GM18520 (cell line): Measurements from ENCODE around the gene C3orf20.
"Not testable (repeated sequence)": the region's sequence is repeated elsewhere in the genome, so short reads cannot be mapped to it uniquely, and the experiment has no call there.

ENCODE experiments used
- ATAC-seq: cut with Tn5 transposase; IDR thresholded peaks from one replicate; pipeline ENCODE4 v1.9.1; 2021; ENCODE audit not compliant: unreplicated experiment

The C3orf20 gene

GRCh38 chr3:14649466-14649865, 25.5 kb upstream of the C3orf20 start:
- no peak for ATAC-seq

- ATAC-seq: no peak
Measured at GRCh38 chr3:14650193-14650592, 24.7 kb upstream of the C3orf20 start.

DNA sequence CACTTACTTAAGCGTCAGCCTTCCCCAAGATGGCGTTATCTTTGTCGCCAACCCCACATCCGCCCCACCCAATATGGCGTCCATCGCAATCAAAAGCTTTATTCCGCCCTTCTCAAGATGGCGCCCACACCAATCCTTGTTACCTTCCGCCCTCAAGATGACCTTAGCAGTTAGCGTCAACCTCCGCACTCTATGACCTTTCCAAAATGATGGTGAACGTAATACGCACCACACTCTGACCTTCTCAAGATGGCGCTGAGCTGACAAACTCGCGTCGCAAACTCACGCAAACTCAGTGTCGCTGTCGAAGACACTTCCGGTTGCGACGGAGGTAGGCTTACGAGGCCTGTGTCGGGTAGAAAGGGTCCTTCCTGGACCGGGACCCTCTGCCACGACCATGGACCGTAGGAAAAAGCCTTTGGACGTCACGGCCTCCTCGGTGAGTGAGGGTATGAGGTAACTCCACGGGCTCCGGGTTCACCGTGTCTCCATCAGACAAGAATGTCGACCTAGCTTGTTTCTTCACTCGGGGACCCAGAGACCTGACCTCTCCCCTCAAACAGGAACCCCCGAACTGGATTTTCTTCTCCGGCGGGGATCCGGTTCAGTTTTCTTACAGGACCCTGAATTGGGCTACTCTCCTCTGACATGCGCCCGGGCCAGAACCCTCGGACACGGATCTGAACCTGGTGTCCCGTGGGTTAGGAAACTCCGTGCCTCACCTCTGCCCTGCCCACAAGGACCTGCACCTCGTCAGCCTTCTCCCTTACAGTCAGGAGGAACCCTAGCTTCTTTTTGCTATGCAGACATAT, 23.3 kb upstream of the C3orf20 start, which contains the start of gene CCDC174:
Gene CCDC174 (plus strand): TSS at position 323 of the 812 bp plus-strand sequence. CDS start 75 bp downstream, at position 398.
- peak; percentile 99 for ATAC-seq

GRCh38 chr3:14652360-14652907, 22.5 kb upstream of the C3orf20 start:
- not testable (repeated sequence) for ATAC-seq

- ATAC-seq: no peak
Measured at GRCh38 chr3:14657579-14657978, 17.4 kb upstream of the C3orf20 start.

DNA sequence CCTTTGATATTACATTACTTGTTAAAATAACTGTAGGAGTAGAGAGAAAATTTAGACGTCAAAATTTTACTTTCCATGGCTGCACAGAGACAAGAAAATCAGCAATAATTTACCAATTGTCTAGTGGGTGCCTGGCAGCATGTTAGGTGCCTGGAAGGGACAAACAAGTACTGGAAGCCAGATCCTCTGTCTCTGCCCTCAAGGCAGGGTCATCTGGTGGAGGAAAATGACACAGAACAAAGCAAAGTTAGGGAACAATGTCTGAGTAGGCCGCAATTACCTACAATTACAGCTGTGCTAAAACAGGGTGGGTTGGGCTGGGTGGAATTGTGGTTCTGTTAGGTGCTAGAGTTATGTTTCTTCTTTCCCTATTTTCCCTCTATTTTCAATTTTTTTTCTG, 16.0 kb upstream of the C3orf20 start:
- no peak for ATAC-seq

GRCh38 chr3:14660942-14661341, 14.0 kb upstream of the C3orf20 start:
- ATAC-seq: no peak

DNA sequence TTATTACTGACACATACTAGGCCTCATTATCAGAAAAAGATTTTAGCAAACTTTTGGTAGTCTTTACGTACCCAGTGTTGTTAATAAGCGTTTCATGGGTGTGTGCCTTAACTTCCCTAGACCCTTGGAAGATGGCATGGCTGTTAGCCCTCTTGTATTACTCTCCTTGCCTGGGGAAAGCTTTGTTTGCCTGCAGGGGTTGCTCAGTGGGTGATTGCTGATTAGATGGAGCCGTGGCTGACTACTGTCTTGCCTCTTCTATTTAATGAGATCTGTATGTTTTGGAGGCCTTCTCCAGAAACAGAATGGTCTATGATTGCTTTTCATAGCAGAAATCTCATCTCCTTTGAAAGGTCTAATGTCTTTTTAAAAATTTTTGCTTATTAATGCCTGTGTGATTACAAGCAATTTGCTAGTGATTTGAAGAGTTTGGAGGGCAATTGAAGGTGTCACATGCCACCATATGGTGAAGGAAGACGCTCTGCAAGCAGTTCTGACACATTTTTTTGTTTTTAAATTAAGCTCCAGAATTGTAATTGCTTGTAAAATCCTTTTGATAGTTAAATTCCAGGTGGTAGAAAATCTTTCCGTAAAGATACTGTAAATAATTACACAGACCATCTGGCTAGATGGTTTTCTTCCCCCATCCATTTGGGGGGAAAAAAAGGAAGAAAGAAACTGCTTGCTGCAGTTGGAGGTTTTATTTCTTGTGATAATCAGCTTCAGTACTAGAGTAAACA, 11.4 kb upstream of the C3orf20 start:
- ATAC-seq: no peak

GRCh38 chr3:14664170-14664569, 10.8 kb upstream of the C3orf20 start:
- ATAC-seq: no peak

- no peak for ATAC-seq
Measured at GRCh38 chr3:14672588-14672987, 2.4 kb upstream of the C3orf20 start.

DNA sequence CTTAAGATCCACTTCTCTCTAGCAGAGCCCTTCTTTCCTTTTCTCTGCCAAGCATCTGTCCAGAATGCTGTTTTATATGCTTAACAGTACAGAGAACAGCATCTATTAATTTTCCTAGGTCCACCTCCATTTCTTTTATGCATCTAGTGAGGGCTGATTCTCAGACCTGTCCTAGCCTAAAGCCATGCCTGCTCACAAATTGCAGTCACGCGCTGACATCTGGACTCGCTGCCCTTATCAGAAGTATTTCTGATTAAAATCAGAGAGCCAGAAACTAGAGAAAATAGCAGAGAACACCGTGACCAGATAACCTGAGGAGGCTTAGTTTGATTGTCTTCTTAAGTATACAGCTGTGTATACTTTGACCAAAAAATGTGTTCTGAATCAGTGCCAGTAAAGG, 1.9 kb downstream of the C3orf20 start:
- ATAC-seq: no peak

GRCh38 chr3:14678015-14678503, 3.1 kb downstream of the C3orf20 start:
- ATAC-seq: no peak

- ATAC-seq: no peak
Measured at GRCh38 chr3:14680115-14680514, 5.2 kb downstream of the C3orf20 start.

DNA sequence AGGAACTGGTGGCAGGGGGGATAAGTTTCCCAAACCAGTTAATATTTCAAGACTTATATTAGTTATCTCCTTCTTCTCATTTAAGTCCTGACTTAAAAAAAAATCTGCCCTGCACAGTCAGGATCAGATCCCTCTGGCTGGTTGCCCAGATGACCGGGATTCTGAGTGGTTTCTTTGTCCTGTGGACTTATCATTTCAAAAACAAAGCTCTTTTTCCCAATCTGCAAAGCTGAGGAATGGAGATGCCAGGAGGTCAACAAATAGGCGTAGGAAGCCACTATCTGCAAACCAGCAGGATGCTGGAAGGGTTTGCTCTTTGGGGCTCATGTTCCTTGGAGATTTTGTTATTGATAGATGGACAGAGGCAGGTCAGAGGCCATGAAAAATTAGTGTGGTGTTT, 5.8 kb downstream of the C3orf20 start:
- no peak for ATAC-seq

DNA sequence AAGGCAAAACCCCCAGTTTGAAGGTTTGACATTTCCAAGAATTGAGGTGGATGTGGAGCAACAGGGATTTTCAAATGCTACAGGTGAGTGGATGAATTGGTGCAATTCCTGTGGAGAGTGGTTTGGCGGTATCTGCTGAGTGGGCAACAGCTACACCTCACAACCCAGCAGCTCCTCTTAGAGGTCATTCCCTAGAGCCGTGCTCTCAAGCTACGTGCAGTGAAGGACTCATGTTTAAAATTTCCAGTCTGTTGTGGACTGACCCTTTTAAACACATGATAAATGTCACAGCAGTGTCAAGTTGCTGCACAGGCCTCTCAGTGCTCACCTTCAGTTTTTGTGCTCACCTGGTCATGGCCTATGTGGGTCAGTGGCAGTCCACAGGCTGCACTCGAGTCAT, 9.5 kb downstream of the C3orf20 start:
- ATAC-seq: no peak

- no peak for ATAC-seq
Measured at GRCh38 chr3:14685179-14685578, 10.2 kb downstream of the C3orf20 start.

GRCh38 chr3:14687360-14687759, 12.4 kb downstream of the C3orf20 start:
- ATAC-seq: no peak

GRCh38 chr3:14688525-14688924, 13.6 kb downstream of the C3orf20 start:
- peak; percentile 24 for ATAC-seq

DNA sequence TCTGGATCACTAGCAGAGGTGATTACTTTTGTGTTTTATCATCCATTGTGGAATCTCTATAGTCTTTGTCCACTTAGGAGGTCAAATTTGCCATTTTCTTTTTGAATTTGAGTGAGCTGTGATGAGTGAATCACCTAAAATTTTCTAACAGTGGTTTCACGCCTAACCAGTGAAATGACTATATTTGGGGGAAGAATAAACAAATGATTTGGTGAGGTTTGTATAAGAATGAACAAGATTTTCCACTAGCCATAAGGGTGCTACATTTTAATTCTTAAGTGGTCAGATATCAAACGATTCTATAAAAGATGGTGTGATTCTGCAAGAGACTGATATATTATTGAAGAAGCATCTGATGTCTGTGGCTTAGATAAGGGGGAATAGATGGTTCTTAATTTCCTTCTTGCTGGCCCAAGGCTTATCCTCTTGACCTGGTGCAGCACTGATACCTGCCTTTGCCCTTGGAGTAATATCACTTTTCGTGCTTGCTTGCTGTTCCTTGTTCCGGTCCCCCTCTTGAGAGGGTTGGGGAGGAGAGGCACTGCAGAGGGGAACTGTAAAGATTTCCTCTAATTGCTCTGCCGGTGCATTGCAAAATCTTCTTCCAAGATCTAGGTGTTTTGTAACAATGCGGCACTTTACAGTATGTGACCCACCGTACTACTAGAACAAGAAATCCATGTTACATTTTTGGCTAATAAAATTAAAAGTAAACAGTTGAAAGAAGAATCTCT, 14.5 kb downstream of the C3orf20 start:
- ATAC-seq: peak; percentile 31

- peak; percentile 31 for ATAC-seq
Measured at GRCh38 chr3:14691239-14691638, 16.3 kb downstream of the C3orf20 start.

DNA sequence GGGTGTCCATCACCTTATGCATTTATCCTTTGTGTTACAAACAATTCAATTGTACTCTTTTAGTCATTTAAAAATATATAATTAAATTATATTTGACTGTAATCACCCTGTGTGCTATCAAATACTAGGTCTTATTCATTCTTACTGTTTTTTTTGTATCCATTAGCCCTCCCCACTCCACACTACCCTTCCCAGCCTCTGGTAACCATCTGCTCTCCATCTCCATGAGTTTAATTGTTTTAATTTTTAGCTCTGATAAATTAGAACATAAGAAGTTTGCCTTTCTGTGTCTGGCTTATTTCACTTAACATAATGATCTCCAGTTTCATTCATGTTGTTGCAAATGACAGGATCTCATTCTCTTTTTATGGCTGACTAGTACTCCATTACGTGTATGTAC, 16.8 kb downstream of the C3orf20 start:
- no peak for ATAC-seq
